IPS DF 6.9 (cell line): ENCODE results near the gene IFNG-AS1.

ENCODE experiments used
- DNase-seq: peaks from one replicate; pipeline ENCODE4 v3.0.0-alpha.2; 2013; ENCODE audit warnings: low read depth, low spot score
- H3K27ac ChIP-seq: one replicate; pipeline ENCODE4 v1.5.1; 2013; ENCODE audit warnings: low read length, control low read depth
- H3K27me3 ChIP-seq: 2 replicates; pipeline ENCODE4 v1.6.1; 2013; ENCODE audit warnings: mild to moderate bottlenecking, low read length; ENCODE audit not compliant: control insufficient read depth, insufficient read depth
- H3K36me3 ChIP-seq: 2 replicates; pipeline ENCODE4 v1.6.1; 2013; ENCODE audit warnings: low read length; ENCODE audit not compliant: control insufficient read depth, insufficient read depth
- H3K4me1 ChIP-seq: 2 replicates; pipeline ENCODE4 v1.6.1; 2013; ENCODE audit warnings: low read length; ENCODE audit not compliant: control insufficient read depth, insufficient read depth
- H3K4me3 ChIP-seq: 2 replicates; pipeline ENCODE4 v1.5.1; 2013; ENCODE audit warnings: mild to moderate bottlenecking, low read length
- H3K9me3 ChIP-seq: 2 replicates; pipeline ENCODE4 v1.6.1; 2013; ENCODE audit warnings: low read length, inconsistent platforms; ENCODE audit not compliant: control insufficient read depth, insufficient read depth
- WGBS: extraction: QIAGEN DNeasy Blood & Tissue Kit; methylation state at CpG from one replicate; pipeline ENCODE4 v1.1.7; 2013; ENCODE audit warnings: mixed read lengths, missing lambda C conversion rate; ENCODE audit not compliant: insufficient read length, insufficient coverage; 5-methylcytosine and 5-hydroxymethylcytosine counted together

Gene IFNG-AS1

DNA sequence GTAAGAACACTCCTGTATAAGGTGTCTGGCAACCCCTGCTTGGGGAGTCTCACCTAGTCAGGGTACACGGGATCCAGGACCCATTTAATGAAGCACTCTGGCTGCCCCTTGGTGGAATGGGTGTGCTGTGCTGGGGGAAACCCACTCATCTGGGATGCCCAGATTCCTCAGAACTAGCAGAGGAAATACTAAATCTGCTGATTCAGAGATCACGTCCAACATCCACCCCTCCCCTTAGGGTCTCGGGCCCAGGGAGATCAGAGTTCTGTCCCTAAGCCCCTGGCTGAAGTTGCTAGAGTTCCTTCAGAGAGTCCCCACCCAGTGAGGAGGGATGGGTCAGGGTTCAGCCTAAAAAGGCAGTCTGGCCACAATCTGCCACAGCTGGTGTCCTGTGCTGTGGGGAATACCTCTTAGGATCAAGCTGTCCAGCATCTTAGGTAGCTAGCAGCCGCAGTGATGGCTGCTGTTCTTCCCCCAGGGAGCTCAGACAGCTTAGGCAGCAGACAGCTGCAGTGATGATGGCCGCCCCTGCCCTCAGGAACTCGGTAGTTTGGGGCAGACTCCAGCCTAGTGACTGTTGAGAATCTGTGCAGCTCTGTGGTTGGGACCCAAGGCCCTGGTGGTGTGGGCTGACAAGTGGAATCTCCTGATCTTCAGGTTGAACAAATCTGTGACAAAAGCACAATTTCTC lies 74.8 kb downstream of the IFNG-AS1 start:
- Histone ChIP-seq H3K36me3 (no peaks in the 10 kb centered on the region), H3K4me1 (no peaks in the 10 kb centered on the region), H3K27me3 (no peaks in the 10 kb centered on the region), H3K4me3 (no peak overlapping the region), H3K27ac (no peak overlapping the region), H3K9me3 (no peaks in the 10 kb centered on the region)
- no peak for DNase-seq
- WGBS: no CpG with 5 or more reads among the region's 6 CpGs

DNA sequence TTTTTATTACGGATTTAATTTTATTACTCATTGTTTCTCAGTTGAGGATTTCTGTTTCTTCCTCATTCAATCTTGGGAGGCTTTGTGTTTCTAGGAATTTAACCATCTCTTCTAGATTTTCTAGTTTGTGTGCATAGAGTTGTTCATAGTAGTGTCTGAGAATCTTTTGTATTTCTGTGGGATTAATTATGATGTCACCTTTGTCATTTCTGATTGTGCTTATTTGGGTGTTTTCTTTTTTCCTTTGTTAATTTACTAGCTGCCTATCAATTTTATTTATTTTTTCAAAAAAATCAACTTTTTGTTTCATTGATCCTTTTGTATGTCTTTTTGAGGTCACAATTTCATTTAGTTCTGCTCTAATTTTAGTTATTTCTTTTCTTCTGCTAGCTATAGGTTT lies 75.9 kb downstream of the IFNG-AS1 start:
- WGBS: no CpG with 5 or more reads among the region's 1 CpG
- DNase-seq: no peak
- Histone ChIP-seq H3K36me3 (no peaks in the 10 kb centered on the region), H3K27ac (no peak overlapping the region), H3K4me1 (no peaks in the 10 kb centered on the region), H3K4me3 (no peak overlapping the region), H3K27me3 (no peaks in the 10 kb centered on the region), H3K9me3 (no peaks in the 10 kb centered on the region)

DNA sequence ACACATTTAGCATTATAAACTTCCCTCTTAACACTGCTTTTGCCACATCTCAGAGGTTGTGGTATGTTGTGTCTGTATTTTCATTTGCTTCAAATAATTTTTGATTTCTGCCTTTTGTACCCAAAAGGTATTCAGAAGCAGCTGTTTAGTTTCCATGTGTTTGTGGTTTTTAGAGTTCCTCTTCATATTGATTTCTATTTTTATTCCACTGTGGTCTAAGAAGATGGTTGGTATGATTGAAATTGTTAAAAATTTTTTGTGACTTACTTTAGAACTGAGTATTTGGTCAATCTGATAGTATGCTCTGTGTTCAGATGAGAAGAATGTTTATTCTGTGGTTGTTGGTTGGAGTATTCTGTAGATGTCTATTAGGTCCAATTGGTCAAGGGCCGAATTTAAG lies 76.4 kb downstream of the IFNG-AS1 start:
- H3K27ac ChIP-seq: no peak overlapping the region
- DNase-seq: no peak
- WGBS: no CpG with 5 or more reads among the region's 1 CpG

DNA sequence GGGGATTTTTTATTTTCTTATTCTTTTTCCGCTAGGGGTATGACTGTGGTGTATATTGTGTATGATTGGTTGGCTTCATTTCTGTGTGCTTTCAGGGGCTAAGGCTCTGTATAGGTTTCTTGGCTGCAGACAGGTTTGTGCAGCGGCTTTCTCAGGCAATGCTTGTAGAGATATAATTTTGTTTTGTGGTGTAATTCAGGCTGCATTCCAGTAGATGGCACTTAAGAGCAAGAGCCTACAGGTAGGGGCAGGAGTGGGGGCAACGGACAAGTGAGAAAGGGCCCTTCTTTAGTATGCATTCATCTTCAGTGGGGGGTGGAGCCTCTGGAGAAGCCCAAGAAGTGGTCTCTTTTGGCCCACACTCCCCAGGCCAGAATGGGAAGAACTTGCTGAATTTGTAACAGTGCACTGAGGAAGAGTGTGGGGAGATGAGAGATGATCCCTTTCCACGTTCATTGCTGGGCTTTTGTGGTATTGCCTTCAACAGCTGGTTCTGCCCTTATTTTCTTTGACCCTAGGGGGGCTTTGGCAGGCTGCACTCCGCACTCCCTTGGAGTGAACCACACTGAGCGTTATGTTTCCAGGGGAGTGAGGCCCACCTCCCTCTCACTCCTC lies 78.6 kb downstream of the IFNG-AS1 start:
- Histone ChIP-seq H3K27me3 (no peaks in the 10 kb centered on the region), H3K27ac (no peak overlapping the region), H3K9me3 (no peaks in the 10 kb centered on the region), H3K4me3 (no peak overlapping the region), H3K36me3 (no peaks in the 10 kb centered on the region), H3K4me1 (no peaks in the 10 kb centered on the region)
- DNase-seq: no peak
- no CpG with 5 or more reads among the region's 6 CpGs for WGBS

More for the DNA sequence above, 76.4 kb downstream of the IFNG-AS1 start:
- Histone ChIP-seq H3K9me3 (no peaks in the 10 kb centered on the region), H3K36me3 (no peaks in the 10 kb centered on the region), H3K27me3 (no peaks in the 10 kb centered on the region), H3K4me1 (no peaks in the 10 kb centered on the region), H3K4me3 (no peak overlapping the region)

DNA sequence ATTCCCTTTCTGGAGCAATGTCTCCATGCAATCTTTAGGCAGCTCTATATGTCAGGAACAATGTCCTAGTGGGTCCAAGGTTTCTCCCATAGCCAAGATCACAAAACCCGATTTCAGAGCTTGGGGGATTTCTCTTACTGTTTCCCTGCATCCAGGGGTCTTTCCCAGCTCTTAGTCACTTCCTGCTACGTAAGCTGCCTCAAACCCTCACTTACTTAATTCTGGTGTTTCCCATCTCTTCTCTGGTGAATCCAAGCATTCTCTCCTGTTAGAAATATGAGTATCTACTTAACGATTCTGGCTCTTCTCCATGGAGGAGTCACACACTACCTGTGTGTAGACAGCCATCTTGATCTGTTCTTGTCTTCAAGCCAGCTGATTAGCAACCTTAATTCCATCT lies 80.0 kb downstream of the IFNG-AS1 start:
- WGBS: no CpG with 5 or more reads among the region's 3 CpGs

More for the DNA sequence above, 80.0 kb downstream of the IFNG-AS1 start:
- H3K27ac ChIP-seq: no peak overlapping the region
- H3K4me3 ChIP-seq: no peak overlapping the region
- H3K4me1 ChIP-seq: no peaks in the 10 kb centered on the region
- H3K9me3 ChIP-seq: no peaks in the 10 kb centered on the region
- no peaks in the 10 kb centered on the region for H3K36me3 ChIP-seq
- DNase-seq: no peak
- H3K27me3 ChIP-seq: 0 out of 2 replicates have a peak, but pooled peaks cover 1% of the 10 kb centered on the region
